Erythroblast (primary cell): Measurements from ENCODE around the gene ABHD11.

Experiments used
- GATA1 ChIP-seq: IDR thresholded peaks from 2 replicates; pipeline ENCODE4 v1.6.1; 2011; ENCODE audit warnings: low read depth, mild to moderate bottlenecking, control low read depth, low read length, moderate library complexity
- POLR2A ChIP-seq: IDR thresholded peaks from 2 replicates; pipeline ENCODE4 v1.6.1; 2011; ENCODE audit warnings: mild to moderate bottlenecking, low read length

GRCh38 chr7:73699370-73700068 lies 39.1 kb downstream of the ABHD11 start:
- TF ChIP-seq POLR2A (no peak), GATA1 (no peak)
